ENCODE measurements around the gene SENP8. TPM values are rescaled to one million over a fixed set of nuclear protein-coding genes. Genes with fewer than 3 reads are reported as not detected.

SENP8 gene
- total RNA-seq, 1 donor from 2014 or later = 13.5 TPM

GRCh38 chr15:72116731-72117485 is 1.3 kb upstream of the SENP8 start:
- H3K27me3 Mint-ChIP-seq (ENCODE audit: insufficient read depth, low read depth) = peaks cover 6% of the 10 kb centered on the region
- no peaks in the 10 kb centered on the region for H3K36me3 Mint-ChIP-seq
- Histone ChIP-seq H3K4me3 (peak overlapping the region; percentile 78), H4K20me1 (ENCODE audit: low read depth) (peaks cover 17% of the 10 kb centered on the region), H3K36me3 (no peaks in the 10 kb centered on the region), H3K4me2 (peak overlapping the region; percentile 88), H3K9me3 (ENCODE audit: low read depth) (no peaks in the 10 kb centered on the region), H3F3A (ENCODE audit: low read depth) (peaks cover 24% of the 10 kb centered on the region), H3K27me3 (no peaks in the 10 kb centered on the region), H3K79me2 (ENCODE audit: low read depth) (peaks cover 61% of the 10 kb centered on the region), H3K27ac (no peak overlapping the region), H2AFZ (replicated peaks) (peak overlapping the region; percentile 91), H3K9ac (peak overlapping the region; percentile 27), H3K4me1 (peaks cover 9% of the 10 kb centered on the region)
- peaks cover 27% of the 10 kb centered on the region for H3K4me1 Mint-ChIP-seq
- TF ChIP-seq EZH2 (IDR thresholded peaks at IDR 0.05) (no peak), CTCF (IDR thresholded peaks at IDR 0.05) (no peak), EZH2phosphoT487 (IDR thresholded peaks at IDR 0.05) (no peak)
- peak overlapping the region; percentile 29 for H3K27ac Mint-ChIP-seq
- DNase-seq (ENCODE audit: low spot score) = peak; percentile 63
- H3K4me3 Mint-ChIP-seq = peak overlapping the region; percentile 97
- H3K9me3 Mint-ChIP-seq = no peaks in the 10 kb centered on the region

- peak overlapping the region; percentile 91 for H2AFZ ChIP-seq (replicated peaks)
- H3K36me3 ChIP-seq = no peaks in the 10 kb centered on the region
- Mint-ChIP-seq H3K36me3 (no peaks in the 10 kb centered on the region), H3K27ac (no peak overlapping the region), H3K4me3 (peak overlapping the region; percentile 97), H3K27me3 (ENCODE audit: insufficient read depth, low read depth) (peaks cover 6% of the 10 kb centered on the region), H3K4me1 (peaks cover 27% of the 10 kb centered on the region), H3K9me3 (no peaks in the 10 kb centered on the region)
- no peak for TF ChIP-seq EZH2 (IDR thresholded peaks at IDR 0.05)
- TF ChIP-seq EZH2phosphoT487 (IDR thresholded peaks at IDR 0.05) = no peak
- no peak for TF ChIP-seq CTCF (IDR thresholded peaks at IDR 0.05)
- peaks cover 9% of the 10 kb centered on the region for H3K4me1 ChIP-seq
- no peaks in the 10 kb centered on the region for H3K9me3 ChIP-seq (ENCODE audit: low read depth)
- H3K4me3 ChIP-seq = peak overlapping the region; percentile 78
- H4K20me1 ChIP-seq (ENCODE audit: low read depth) = peaks cover 17% of the 10 kb centered on the region
- peak; percentile 90 for DNase-seq (ENCODE audit: low spot score)
- H3K9ac ChIP-seq = peak overlapping the region; percentile 42
- peak overlapping the region; percentile 88 for H3K4me2 ChIP-seq
- peaks cover 24% of the 10 kb centered on the region for H3F3A ChIP-seq (ENCODE audit: low read depth)
- H3K27ac ChIP-seq = peak overlapping the region; percentile 64
- peaks cover 61% of the 10 kb centered on the region for H3K79me2 ChIP-seq (ENCODE audit: low read depth)
- H3K27me3 ChIP-seq = no peaks in the 10 kb centered on the region
Measured at GRCh38 chr15:72117486-72118016, 652 bp upstream of the SENP8 start.

GRCh38 chr15:72124218-72124617 is 6.0 kb downstream of the SENP8 start:
- H2AFZ ChIP-seq (replicated peaks) = no peak overlapping the region
- H3K4me1 ChIP-seq = no peaks in the 10 kb centered on the region
- no peak overlapping the region for H3K27ac ChIP-seq
- no peak overlapping the region for H3K4me2 ChIP-seq
- H4K20me1 ChIP-seq (ENCODE audit: low read depth) = peaks cover 3% of the 10 kb centered on the region
- no peaks in the 10 kb centered on the region for H3K36me3 Mint-ChIP-seq
- no peaks in the 10 kb centered on the region for H3K27me3 ChIP-seq
- no peaks in the 10 kb centered on the region for H3K9me3 ChIP-seq (ENCODE audit: low read depth)
- no peak overlapping the region for H3K27ac Mint-ChIP-seq
- no peak for TF ChIP-seq EZH2 (IDR thresholded peaks at IDR 0.05)
- no peak for TF ChIP-seq CTCF (IDR thresholded peaks at IDR 0.05)
- no peak for TF ChIP-seq EZH2phosphoT487 (IDR thresholded peaks at IDR 0.05)
- H3K36me3 ChIP-seq = no peaks in the 10 kb centered on the region
- H3F3A ChIP-seq (ENCODE audit: low read depth) = no peaks in the 10 kb centered on the region
- H3K27me3 Mint-ChIP-seq (ENCODE audit: insufficient read depth, low read depth) = peaks cover 3% of the 10 kb centered on the region
- H3K4me1 Mint-ChIP-seq = peaks cover 5% of the 10 kb centered on the region
- no peak overlapping the region for H3K9ac ChIP-seq
- no peak overlapping the region for H3K4me3 Mint-ChIP-seq
- no peak overlapping the region for H3K4me3 ChIP-seq
- H3K9me3 Mint-ChIP-seq = no peaks in the 10 kb centered on the region
- H3K79me2 ChIP-seq (ENCODE audit: low read depth) = peaks cover 20% of the 10 kb centered on the region
- no peak for DNase-seq (ENCODE audit: low spot score)

Measured in neural progenitor cell (in vitro differentiated cells).